OCI-LY3 (cell line): Measurements from ENCODE around the gene CCDC74B.
"Not testable (repeated sequence)": the region's sequence is repeated elsewhere in the genome, so short reads cannot be mapped to it uniquely, and the experiment has no call there.

ENCODE experiments used
- H2AFZ ChIP-seq: fragments of 200-600, 300-600 bp; shearing (Covaris generic); 2 replicates; pipeline ENCODE4 v1.6.0; 2014; ENCODE audit warnings: antibody characterized with exemption, low read depth, low read length
- H3K27ac ChIP-seq: fragments of 200-600, 300-600 bp; sonication (generic); 2 replicates; pipeline ENCODE4 v1.5.1; 2014; ENCODE audit warnings: mild to moderate bottlenecking, low read length, moderate library complexity, mixed read lengths
- H3K27me3 ChIP-seq: fragments of 200-600, 300-600 bp; sonication (generic); 2 replicates; pipeline ENCODE4 v1.6.1; 2014; ENCODE audit warnings: low read depth, low read length, mixed read lengths
- H3K36me3 ChIP-seq: fragments of 200-600, 300-600 bp; sonication (generic); replicated peaks from 2 replicates; pipeline ENCODE3; 2014; ENCODE audit warnings: low read depth, low read length, mixed read lengths
- H3K4me1 ChIP-seq: fragments of 300-600, 200-600 bp; sonication (generic); 2 replicates; pipeline ENCODE4 v1.6.1; 2014; ENCODE audit warnings: low read length, mixed read lengths
- H3K4me2 ChIP-seq: fragments of 200-600, 300-600 bp; sonication (generic); 2 replicates; pipeline ENCODE4 v1.6.1; 2014; ENCODE audit warnings: low read length, mixed read lengths
- H3K4me3 ChIP-seq: fragments of 300-600, 200-600 bp; sonication (generic); 2 replicates; pipeline ENCODE4 v1.5.1; 2014; ENCODE audit warnings: antibody characterized with exemption, mild to moderate bottlenecking, low read length, moderate library complexity
- H3K79me2 ChIP-seq: fragments of 300-600, 200-600 bp; shearing (Covaris generic); 2 replicates; pipeline ENCODE4 v1.6.1; 2014; ENCODE audit warnings: mild to moderate bottlenecking, low read length, mixed read lengths
- H3K9ac ChIP-seq: fragments of 300-600, 200-600 bp; shearing (Covaris generic); 2 replicates; pipeline ENCODE4 v1.6.0; 2014; ENCODE audit warnings: mild to moderate bottlenecking, low read length, moderate library complexity
- H3K9me3 ChIP-seq: fragments of 200-600, 300-600 bp; shearing (Covaris generic); 2 replicates; pipeline ENCODE4 v1.6.1; 2014; ENCODE audit warnings: low read length, mixed read lengths; ENCODE audit not compliant: insufficient read depth
- H4K20me1 ChIP-seq: fragments of 200-600, 300-600 bp; sonication (generic); 2 replicates; pipeline ENCODE4 v1.6.1; 2016; ENCODE audit warnings: low read length, mixed read lengths; ENCODE audit not compliant: insufficient read depth
- CTCF ChIP-seq: fragments of 200-600, 300-600 bp; sonication (generic); IDR thresholded peaks from 2 replicates; pipeline ENCODE4 v1.5.1; 2014; ENCODE audit warnings: antibody characterized with exemption, low read length, low read depth
- EZH2phosphoT487 ChIP-seq: fragments of 200-600 bp; shearing (Covaris generic); IDR thresholded peaks from 2 replicates; pipeline ENCODE4 v1.6.1; 2018; ENCODE audit warnings: antibody characterized with exemption, mixed run types, low read depth

The CCDC74B gene

GRCh38 chr2:130150181-130151144 is 5.6 kb upstream of the CCDC74B start:
- H3K4me3 ChIP-seq = no peak overlapping the region
- H3K27ac ChIP-seq = no peak overlapping the region
- no peak overlapping the region for H3K4me2 ChIP-seq
- no peaks in the 10 kb centered on the region for H3K4me1 ChIP-seq
- H3K36me3 ChIP-seq = no peaks in the 10 kb centered on the region
- H3K9me3 ChIP-seq = no peaks in the 10 kb centered on the region
- no peaks in the 10 kb centered on the region for H3K27me3 ChIP-seq
- no peak for TF ChIP-seq CTCF
- no peak for TF ChIP-seq EZH2phosphoT487
- H4K20me1 ChIP-seq = no peaks in the 10 kb centered on the region
- H3K79me2 ChIP-seq = no peaks in the 10 kb centered on the region
- no peak overlapping the region for H3K9ac ChIP-seq
- no peak overlapping the region for H2AFZ ChIP-seq

DNA sequence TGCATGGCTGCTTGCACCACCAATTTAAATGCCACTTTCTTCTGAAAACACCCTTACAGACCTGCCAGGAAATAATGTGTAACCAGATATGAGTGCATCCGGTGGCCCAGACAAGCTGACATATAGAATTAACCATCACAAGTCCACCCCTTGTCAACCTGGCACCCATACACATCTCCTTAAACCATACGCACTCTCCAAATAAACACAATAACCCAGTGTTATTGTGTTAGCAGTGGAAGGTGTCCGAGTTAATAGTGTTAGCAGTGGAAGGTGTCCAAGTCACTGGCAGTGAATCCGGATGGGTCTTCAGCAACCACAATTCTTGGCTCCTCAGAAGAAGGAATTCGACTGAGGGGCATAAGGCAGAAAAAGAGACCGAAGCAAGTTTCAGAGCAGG is 3.6 kb upstream of the CCDC74B start:
- not testable (repeated sequence) for H3K27ac ChIP-seq, H3K79me2 ChIP-seq, H4K20me1 ChIP-seq, H3K9me3 ChIP-seq, H3K4me3 ChIP-seq, H3K4me2 ChIP-seq, H3K27me3 ChIP-seq, H3K9ac ChIP-seq, H3K36me3 ChIP-seq, H2AFZ ChIP-seq, H3K4me1 ChIP-seq

GRCh38 chr2:130143266-130144039 is 1.5 kb downstream of the CCDC74B start:
- not testable (repeated sequence) for H2AFZ ChIP-seq, H3K9ac ChIP-seq, H3K9me3 ChIP-seq, H3K27me3 ChIP-seq, H3K27ac ChIP-seq, H3K4me3 ChIP-seq, H3K79me2 ChIP-seq, H3K4me1 ChIP-seq, H3K4me2 ChIP-seq, H3K36me3 ChIP-seq, H4K20me1 ChIP-seq

DNA sequence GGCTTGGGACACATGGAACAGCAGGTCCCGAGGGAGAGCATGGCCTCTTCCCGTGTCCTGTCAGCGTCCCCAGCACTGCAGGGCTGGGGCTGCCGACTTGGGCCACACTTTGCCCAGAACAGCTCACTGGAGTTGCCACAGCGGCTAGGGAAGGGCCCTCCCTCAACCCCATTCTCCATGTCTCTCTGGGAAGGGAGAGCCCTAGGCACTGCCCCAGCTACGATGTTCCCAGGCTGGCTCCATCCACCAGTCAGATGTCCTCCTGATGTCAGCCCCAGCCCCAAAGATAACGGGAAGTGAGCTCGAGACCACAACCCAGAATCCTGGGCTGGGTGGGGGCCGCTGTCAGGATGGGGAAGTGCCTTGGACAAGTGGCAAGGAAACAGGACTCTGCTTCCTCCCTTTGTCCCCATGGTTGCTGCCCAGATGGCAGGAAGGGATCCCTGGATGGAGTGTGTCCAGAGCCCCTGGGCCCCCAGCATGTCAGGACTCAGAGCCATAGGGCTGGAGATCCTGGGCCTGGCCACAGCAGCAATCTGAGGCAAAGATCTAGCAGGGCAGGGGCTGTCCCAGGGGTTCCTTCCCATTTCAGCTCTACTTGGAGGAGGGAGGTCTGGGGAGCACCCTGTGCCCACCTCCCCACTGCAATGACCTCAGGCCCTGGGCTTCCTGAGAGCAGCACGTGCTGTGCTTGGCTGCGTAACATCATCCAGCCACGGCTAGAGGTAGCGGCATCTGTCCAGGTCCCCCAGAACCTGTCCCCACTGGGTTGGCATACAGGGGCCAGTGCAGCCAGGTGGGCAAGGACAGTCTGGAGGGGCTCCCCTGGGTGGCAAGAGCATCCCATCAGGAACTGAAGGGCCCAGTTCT is 2.3 kb downstream of the CCDC74B start:
- not testable (repeated sequence) for H3K9me3 ChIP-seq, H3K9ac ChIP-seq, H4K20me1 ChIP-seq, H3K36me3 ChIP-seq, H2AFZ ChIP-seq, H3K27ac ChIP-seq, H3K79me2 ChIP-seq, H3K4me1 ChIP-seq, H3K4me3 ChIP-seq, H3K4me2 ChIP-seq, H3K27me3 ChIP-seq

GRCh38 chr2:130141645-130142370 is 3.1 kb downstream of the CCDC74B start:
- not testable (repeated sequence) for H4K20me1 ChIP-seq, H3K4me3 ChIP-seq, H3K27ac ChIP-seq, H3K9ac ChIP-seq, H3K36me3 ChIP-seq, H3K27me3 ChIP-seq, H3K9me3 ChIP-seq, H3K4me2 ChIP-seq, H3K4me1 ChIP-seq, H3K79me2 ChIP-seq, H2AFZ ChIP-seq

DNA sequence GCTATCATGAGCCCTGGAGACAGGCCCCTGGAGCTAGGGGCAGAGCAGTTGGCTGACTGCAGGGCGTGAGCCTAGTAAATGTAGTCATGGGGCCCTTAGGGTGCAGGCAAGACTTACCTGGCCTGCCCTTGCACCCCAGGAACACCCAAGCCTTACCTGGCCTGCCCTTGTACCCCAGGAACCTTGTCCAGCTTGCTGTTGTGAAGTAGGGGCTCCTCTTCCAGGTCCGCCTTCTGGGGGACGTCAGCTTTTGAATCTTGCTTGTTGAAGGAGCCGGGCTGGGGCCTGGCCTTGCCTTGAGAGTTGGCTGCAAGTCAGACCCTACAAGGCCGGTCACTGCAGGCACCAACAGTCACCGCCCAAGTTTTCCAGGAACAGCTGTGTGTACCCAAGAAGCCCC is 3.9 kb downstream of the CCDC74B start:
- not testable (repeated sequence) for H2AFZ ChIP-seq, H3K36me3 ChIP-seq, H3K4me1 ChIP-seq, H3K27ac ChIP-seq, H3K4me3 ChIP-seq, H4K20me1 ChIP-seq, H3K79me2 ChIP-seq, H3K4me2 ChIP-seq, H3K27me3 ChIP-seq, H3K9ac ChIP-seq, H3K9me3 ChIP-seq

- not testable (repeated sequence) for H3K9me3 ChIP-seq, H3K27me3 ChIP-seq, H3K4me1 ChIP-seq, H3K27ac ChIP-seq, H2AFZ ChIP-seq, H4K20me1 ChIP-seq, H3K4me2 ChIP-seq, H3K36me3 ChIP-seq, H3K79me2 ChIP-seq, H3K4me3 ChIP-seq, H3K9ac ChIP-seq
Observed at GRCh38 chr2:130140516-130140915, 4.4 kb downstream of the CCDC74B start.
